GM21619 (cell line): ENCODE data around the gene RTN4.
A peak's percentile ranks its signal among the peaks of the same experiment; 100 is the strongest.

Experiments used
- ATAC-seq: cut with Tn5 transposase; IDR thresholded peaks from one replicate; pipeline ENCODE4 v1.9.1; 2021; ENCODE audit not compliant: unreplicated experiment

RTN4 gene

GRCh38 chr2:54955358-54956110 is 94.7 kb downstream of the RTN4 start:
- ATAC-seq = no peak

DNA sequence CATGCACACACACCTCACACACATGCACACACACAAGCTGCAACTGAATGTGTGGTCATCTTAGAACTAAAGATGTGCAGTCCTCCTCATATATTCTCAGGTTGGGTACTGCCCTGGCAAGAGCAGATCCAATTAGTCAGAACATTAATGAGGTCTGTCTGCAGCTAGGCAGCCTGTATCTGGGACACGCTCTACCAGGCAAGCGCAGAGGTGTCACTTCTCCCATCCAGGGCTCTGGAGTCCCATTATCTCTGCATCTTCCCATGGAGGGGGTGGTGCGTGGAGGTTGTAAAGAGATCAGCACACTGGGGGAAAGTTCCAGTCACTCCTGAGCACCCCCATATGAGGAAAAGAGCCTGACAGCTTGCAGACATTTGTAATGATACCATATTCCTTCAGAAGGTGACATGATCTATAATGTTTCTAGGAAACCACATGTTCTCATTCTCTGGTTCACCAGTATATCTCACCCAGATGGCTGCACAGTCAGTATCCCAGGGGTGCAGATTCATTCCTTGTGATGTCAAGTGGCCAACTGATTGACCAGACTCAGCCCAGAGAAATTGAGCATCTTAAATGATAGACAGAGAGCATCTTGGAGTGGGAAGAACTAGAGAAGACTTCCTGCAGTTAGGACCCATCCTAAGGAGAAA is 95.4 kb downstream of the RTN4 start:
- no peak for ATAC-seq

- ATAC-seq = no peak
Measured at GRCh38 chr2:54954158-54954557, 96.1 kb downstream of the RTN4 start.

DNA sequence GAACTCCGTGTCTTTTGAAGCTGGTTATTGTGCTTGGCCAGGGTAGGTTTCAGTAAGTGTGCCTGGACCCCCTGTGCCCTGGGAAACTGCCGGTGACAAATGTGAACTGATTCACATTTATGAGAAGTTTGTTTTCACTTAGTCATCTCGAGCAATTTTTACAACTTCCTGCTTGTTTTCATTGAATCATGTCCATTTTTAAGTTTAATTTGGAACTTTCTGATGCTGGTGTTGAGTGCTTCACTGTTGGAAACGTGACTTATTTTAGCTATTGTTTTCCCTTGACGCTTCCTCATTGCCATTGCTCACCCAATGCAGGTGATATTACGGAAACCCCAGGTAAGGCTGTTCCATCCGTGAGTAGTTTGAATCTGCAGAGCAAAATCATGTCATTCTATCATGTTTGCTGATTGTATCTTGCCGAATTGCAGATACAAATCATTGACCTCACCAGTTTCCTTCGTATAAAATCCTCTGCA is 97.2 kb downstream of the RTN4 start:
- ATAC-seq = no peak

GRCh38 chr2:54952425-54952824 is 97.8 kb downstream of the RTN4 start:
- no peak for ATAC-seq

GRCh38 chr2:54950811-54951210 is 99.4 kb downstream of the RTN4 start:
- no peak for ATAC-seq

- ATAC-seq = no peak
Measured at GRCh38 chr2:54949431-54949830, 100.8 kb downstream of the RTN4 start.

DNA sequence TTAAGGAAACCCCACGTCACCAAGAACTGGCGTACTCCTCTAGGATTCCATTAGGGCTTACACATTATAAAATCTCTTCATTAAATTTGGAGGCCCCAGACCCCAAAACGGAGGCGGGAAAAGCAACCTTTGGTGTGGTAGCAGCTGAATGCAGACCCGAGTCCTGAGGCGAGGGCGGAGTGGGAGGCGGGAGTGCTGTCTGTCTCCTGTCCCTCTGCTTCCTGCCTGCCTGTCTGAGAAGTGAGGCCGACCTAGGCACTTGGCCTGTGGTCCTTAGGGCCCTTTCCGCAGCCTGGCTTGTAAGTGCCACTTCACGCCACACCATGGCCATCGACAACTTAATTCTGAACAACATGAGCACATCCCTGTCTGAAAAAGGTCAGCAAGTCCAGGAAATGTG is 102.1 kb downstream of the RTN4 start:
- ATAC-seq = no peak

- no peak for ATAC-seq
Measured at GRCh38 chr2:54947646-54948045, 102.6 kb downstream of the RTN4 start.

- no peak for ATAC-seq
Measured at GRCh38 chr2:54947136-54947535, 103.1 kb downstream of the RTN4 start.

GRCh38 chr2:54946220-54946805 is 103.9 kb downstream of the RTN4 start:
- no peak for ATAC-seq

GRCh38 chr2:54945391-54946219 is 104.6 kb downstream of the RTN4 start:
- ATAC-seq = peak; percentile 72

- ATAC-seq = no peak
Measured at GRCh38 chr2:54944724-54945326, 105.4 kb downstream of the RTN4 start.

GRCh38 chr2:54942373-54942772 is 107.9 kb downstream of the RTN4 start:
- no peak for ATAC-seq

DNA sequence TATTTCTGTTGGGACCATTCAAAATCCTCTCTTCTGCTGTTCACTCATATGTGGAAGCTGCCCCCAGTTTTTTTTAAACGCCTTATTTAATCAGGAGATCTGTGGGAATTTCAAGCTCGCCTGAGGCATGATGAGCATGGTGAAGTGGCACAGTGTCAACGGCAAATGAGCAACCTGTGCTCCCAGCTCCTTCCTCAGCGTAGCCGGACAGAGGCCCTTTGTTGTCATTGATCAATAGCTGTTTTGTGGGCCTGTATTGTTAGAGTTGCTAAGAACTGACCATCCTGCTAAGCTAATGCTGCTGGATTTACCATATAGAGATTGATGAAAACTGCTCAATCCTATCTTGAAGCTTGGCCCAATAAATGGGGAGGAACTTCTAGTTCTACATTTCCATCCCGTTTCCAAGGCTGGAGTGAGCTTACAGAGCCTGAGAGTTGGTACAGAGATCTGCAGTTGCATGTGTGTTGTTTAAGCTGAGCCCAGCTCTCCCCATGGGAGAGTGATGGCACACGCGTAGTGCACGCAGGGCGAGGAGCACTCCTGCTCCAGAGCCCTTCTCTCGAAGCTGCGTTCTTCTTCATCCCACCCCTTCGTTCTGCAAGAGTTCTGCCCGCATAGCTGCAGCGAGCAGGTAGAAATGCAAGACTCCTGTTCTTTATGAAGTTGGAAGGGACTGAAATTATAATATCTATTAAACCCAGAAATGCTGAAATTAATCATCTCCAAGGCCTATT is 108.8 kb downstream of the RTN4 start:
- ATAC-seq = no peak

GRCh38 chr2:54940723-54941122 is 109.5 kb downstream of the RTN4 start:
- no peak for ATAC-seq

DNA sequence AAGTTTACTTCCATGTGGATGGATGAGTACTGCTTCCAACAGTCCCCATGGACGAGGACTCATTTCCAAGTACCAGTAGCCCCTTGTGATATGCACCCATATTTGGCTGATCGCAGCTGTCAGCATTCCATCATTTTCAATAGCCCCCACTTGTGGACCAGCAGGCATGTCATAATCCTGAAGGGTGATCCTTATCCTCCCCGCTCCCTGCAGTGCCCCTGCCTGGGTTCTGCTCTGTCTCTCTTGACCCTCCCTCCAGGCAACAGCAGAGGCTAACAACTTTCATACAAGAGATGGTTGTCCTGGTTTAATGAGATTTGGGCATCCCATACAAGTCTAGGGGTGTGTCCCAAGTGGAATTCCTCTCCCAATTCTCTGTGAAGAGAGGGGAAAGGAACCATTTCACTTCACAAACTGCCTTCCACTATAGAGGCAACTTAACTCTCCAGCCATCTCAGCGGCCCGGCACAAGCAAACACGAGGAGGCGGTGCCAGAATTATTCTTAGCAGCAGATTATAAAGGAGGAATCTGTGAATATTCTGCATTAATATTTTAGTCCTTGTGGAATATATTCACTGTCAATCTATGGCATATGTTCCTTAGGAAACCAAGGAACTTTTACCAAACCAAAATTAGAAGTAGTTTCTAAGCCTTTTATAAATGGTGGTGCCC is 110.7 kb downstream of the RTN4 start:
- no peak for ATAC-seq

DNA sequence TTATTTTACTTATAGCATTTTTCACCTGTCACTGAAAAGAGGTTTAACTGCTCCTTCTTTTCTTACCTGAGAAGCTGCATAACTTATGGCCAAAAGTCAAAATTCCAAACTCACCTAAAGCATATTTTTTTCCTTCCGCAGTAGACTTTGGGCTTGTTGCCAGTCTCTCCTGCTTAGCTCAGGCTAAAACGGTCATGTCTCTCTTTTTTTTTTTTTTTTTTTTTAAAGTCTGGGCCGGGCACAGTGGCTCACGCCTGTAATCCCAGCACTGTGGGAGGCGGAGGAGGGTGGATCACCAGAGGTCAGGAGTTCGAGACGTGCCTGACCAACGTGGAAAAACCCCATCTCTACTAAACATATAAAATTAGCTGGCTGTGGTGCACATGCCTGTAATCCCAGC is 113.5 kb downstream of the RTN4 start:
- no peak for ATAC-seq

DNA sequence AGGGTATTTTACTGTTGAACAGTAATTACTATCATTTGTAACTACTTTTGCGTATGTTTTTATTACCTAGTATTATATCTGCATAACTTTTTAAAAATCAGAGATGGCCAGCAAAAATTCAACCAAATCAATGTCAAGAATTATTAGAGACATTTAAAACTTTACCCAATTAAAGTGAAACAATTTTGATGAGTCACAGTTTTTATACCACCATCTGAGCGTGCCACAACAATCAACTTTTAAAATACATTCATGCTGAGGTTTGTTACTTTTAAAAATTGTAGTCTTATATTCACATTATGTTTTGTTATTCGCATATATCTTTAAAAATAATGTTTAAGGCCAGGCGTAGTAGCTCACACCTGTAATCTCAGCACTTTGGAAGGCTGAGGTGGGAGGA is 114.9 kb downstream of the RTN4 start:
- ATAC-seq = no peak

DNA sequence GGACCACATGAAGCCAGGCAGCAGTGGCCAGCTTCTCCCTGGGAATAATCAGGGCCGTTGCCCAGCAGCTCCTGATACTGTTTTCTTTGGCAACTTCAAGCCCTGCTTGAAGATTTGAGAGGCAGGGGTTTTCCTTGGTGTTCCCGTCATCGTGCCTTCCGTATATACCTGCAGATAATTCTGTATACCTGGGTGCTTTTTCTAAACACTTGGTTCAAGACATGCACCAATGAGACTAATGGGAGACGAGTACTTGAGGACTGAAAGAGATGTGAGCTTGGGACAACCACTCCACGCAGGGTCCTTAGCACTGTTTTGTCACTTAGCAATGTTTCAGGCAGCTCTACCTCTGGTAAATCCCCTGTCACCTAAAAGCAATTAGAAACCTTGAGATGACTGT is 118.8 kb downstream of the RTN4 start:
- ATAC-seq = no peak
